GM12878 (cell line): ENCODE measurements around the gene IFITM5. TPM values are rescaled to one million over a fixed set of nuclear protein-coding genes. Genes with fewer than 3 reads are reported as not detected.

Experiments used
- BCL11A ChIP-seq: IDR thresholded peaks from 2 replicates; pipeline ENCODE4 v1.6.1; 2011; ENCODE audit warnings: low read depth, low read length
- BHLHE40 ChIP-seq, 2 experiments: fragments of 450-650 bp in 1 of 2; IDR thresholded peaks; 2 replicates each; pipeline ENCODE4 v1.6.1; 2011 to 2017; ENCODE audit warnings: low read depth in 2 of 2, borderline replicate concordance in 1 of 2, improper control_type of control experiment in 1 of 2, low read length in 1 of 2, mild to moderate bottlenecking in 1 of 2
- BMI1 ChIP-seq: fragments of 450-650 bp; IDR thresholded peaks from 2 replicates; pipeline ENCODE4 v1.6.1; 2016; ENCODE audit warnings: mild to moderate bottlenecking, moderate library complexity, borderline replicate concordance
- CBFB ChIP-seq: IDR thresholded peaks from 2 replicates; pipeline ENCODE4 v1.6.1; 2016; ENCODE audit warnings: antibody characterized with exemption, low read depth
- CHD2 ChIP-seq: IDR thresholded peaks from 2 replicates; pipeline ENCODE4 v1.6.1; 2011; ENCODE audit warnings: low read depth, low read length, improper control_type of control experiment, borderline replicate concordance
- CHD4 ChIP-seq: fragments of 200-600 bp; sonication (generic); IDR thresholded peaks from 2 replicates; pipeline ENCODE4 v1.6.1; 2016; ENCODE audit warnings: mild to moderate bottlenecking
- CREB1 ChIP-seq: IDR thresholded peaks from 2 replicates; pipeline ENCODE4 v1.6.1; 2012; ENCODE audit warnings: low read depth, mild to moderate bottlenecking, inconsistent platforms
- ELK1 ChIP-seq: IDR thresholded peaks from 2 replicates; pipeline ENCODE4 v1.6.1; 2012; ENCODE audit warnings: low read depth, low read length, improper control_type of control experiment
- GATAD2B ChIP-seq: fragments of 450-650 bp; conservative IDR thresholded peaks from 2 replicates; pipeline ENCODE4 v1.6.1; 2017; ENCODE audit warnings: low read depth, mild to moderate bottlenecking, moderate library complexity
- JUND ChIP-seq: IDR thresholded peaks from 2 replicates; pipeline ENCODE4 v1.6.1; 2012; ENCODE audit warnings: low read depth, mild to moderate bottlenecking, low read length, improper control_type of control experiment, moderate library complexity
- LARP7 ChIP-seq: fragments of 450-650 bp; IDR thresholded peaks from 2 replicates; pipeline ENCODE4 v1.6.1; 2017; ENCODE audit warnings: mild to moderate bottlenecking
- MEF2A ChIP-seq: IDR thresholded peaks from 2 replicates; pipeline ENCODE4 v1.6.1; 2011; ENCODE audit warnings: low read depth, mild to moderate bottlenecking, low read length, moderate library complexity; ENCODE audit not compliant: insufficient read depth
- PAX5 ChIP-seq: IDR thresholded peaks from 2 replicates; pipeline ENCODE4 v1.6.1; 2011; ENCODE audit warnings: low read depth, low read length, borderline replicate concordance
- RAD21 ChIP-seq: IDR thresholded peaks from 2 replicates; pipeline ENCODE4 v1.6.1; 2011; ENCODE audit warnings: mild to moderate bottlenecking, low read depth, low read length, moderate library complexity; ENCODE audit not compliant: insufficient read depth
- SMC3 ChIP-seq: IDR thresholded peaks from 2 replicates; pipeline ENCODE4 v1.6.1; 2011; ENCODE audit warnings: low read length, improper control_type of control experiment, borderline replicate concordance
- SREBF2 ChIP-seq: IDR thresholded peaks from 2 replicates; pipeline ENCODE4 v1.6.1; 2012; ENCODE audit warnings: mild to moderate bottlenecking, low read length
- STAT3 ChIP-seq: IDR thresholded peaks from 2 replicates; pipeline ENCODE4 v1.6.1; 2011; ENCODE audit warnings: low read depth, low read length, improper control_type of control experiment
- TARDBP ChIP-seq: IDR thresholded peaks from 2 replicates; pipeline ENCODE4 v1.6.1; 2016; ENCODE audit warnings: borderline replicate concordance
- WRNIP1 ChIP-seq: IDR thresholded peaks from 2 replicates; pipeline ENCODE4 v1.6.1; 2011; ENCODE audit warnings: low read depth, low read length, improper control_type of control experiment, borderline replicate concordance
- ZBED1 ChIP-seq: IDR thresholded peaks from 2 replicates; pipeline ENCODE4 v1.6.1; 2016; ENCODE audit warnings: borderline replicate concordance
- ZNF207 ChIP-seq: fragments of 450-650 bp; IDR thresholded peaks from 2 replicates; pipeline ENCODE4 v1.6.1; 2014; ENCODE audit warnings: antibody characterized with exemption, mild to moderate bottlenecking, borderline replicate concordance
- ZZZ3 ChIP-seq: IDR thresholded peaks from 2 replicates; pipeline ENCODE4 v1.6.1; 2011; ENCODE audit warnings: low read depth; ENCODE audit not compliant: control insufficient read depth, insufficient read length
- polyA plus RNA-seq, 11 experiments: library from polyadenylated mRNA; depleted of rRNA in 4 of 11; unstranded in 6 of 11; stranded (reverse) in 5 of 11; fragments of >200 nt; fragmentation: Nextera tagmentation in 4 of 11; fragmentation: Illumina TruSeq in 1 of 11; extraction: Ambion mirVana in 4 of 11; extraction: Trizol in 1 of 11; gene quantifications; 1 replicate in 1 of 11; 2 replicates in 10 of 11; pipeline versions ENCODE4 v1.2.1 to v1.2.3, GENCODE V29; 2011 to 2016; ENCODE audit warnings: inconsistent platforms in 2 of 11, missing spikeins in 2 of 11, low read depth in 1 of 11
- total RNA-seq, 4 experiments: library from RNA; depleted of rRNA in 3 of 4; stranded (reverse); fragments of >200 nt in 3 of 4; fragmentation: Illumina TruSeq in 1 of 4; extraction: Trizol in 1 of 4; gene quantifications; 2 replicates each; pipeline versions ENCODE4 v1.2.1 to v1.2.3, GENCODE V29; 2013 to 2021
- TF ChIP-seq, protein P1 (sequence below): IDR thresholded peaks from 2 replicates; pipeline ENCODE4 v1.6.1; 2011; ENCODE audit warnings: borderline replicate concordance, low read depth, mild to moderate bottlenecking, moderate library complexity, low read length; ENCODE audit not compliant: insufficient read depth, poor library complexity, severe bottlenecking
- TF ChIP-seq, protein P2 (sequence below): IDR thresholded peaks from 2 replicates; pipeline ENCODE4 v1.6.1; 2012; ENCODE audit warnings: improper control_type of control experiment, low read depth, low read length; ENCODE audit not compliant: insufficient replicate concordance

The IFITM5 gene
- total and polyA plus RNA-seq, 10 of the 15 experiments (the other 5 are each of a cell fraction or from before 2014, with no cell fraction given): not detected

DNA sequence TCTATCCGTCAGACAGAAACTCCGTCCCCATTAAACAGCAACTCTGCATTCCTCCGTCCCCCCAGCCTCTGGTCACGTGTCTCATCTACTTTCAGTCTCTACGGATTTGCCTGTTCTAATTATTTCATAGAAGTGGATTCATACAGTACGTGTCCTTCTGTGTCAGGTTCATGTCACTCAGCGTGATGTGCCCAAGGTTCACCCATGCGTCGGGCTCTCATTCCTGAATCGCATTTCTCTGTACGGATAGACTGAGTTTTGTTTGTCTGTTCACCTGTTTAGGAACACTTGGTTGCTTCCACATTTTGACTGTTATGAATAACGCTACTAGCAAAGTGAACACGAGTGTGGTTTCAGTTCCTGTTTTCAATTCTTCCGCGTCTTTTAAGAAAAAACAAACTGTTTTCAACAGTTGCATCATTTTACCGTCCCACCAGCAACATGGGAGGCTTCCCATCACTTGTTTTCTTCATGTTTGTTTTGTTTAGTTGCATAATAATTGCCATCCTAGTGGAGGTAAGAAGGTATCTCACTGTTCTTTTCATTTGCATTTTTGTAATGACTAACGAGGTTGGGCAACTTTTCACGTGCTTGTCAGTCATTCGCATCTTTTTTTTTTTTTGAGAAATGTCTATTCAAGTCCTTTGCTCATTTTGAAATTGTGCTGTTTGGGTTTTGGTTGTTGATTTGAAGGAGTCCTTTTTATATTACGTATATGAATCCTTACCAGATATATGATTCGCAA, 30.0 kb downstream of the IFITM5 start (continued):
- TF ChIP-seq, protein P1, sequence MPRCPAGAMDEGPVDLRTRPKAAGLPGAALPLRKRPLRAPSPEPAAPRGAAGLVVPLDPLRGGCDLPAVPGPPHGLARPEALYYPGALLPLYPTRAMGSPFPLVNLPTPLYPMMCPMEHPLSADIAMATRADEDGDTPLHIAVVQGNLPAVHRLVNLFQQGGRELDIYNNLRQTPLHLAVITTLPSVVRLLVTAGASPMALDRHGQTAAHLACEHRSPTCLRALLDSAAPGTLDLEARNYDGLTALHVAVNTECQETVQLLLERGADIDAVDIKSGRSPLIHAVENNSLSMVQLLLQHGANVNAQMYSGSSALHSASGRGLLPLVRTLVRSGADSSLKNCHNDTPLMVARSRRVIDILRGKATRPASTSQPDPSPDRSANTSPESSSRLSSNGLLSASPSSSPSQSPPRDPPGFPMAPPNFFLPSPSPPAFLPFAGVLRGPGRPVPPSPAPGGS: no peak
- TF ChIP-seq CHD4: 0 out of 2 replicates have a peak, but pooled peaks have one; percentile 19
- peak; percentile 75; the same call in 1 of the 2 replicates for TF ChIP-seq ZBED1
- peak; percentile 85 for TF ChIP-seq BMI1
- TF ChIP-seq SREBF2: no peak
- TF ChIP-seq ZNF207: peak; percentile 55; the same call in 1 of the 2 replicates
- no peak for TF ChIP-seq SMC3
- TF ChIP-seq CREB1: peak; percentile 64
- TF ChIP-seq GATAD2B: no peak; the same call in 1 of the 2 replicates
- TF ChIP-seq ZZZ3: no peak
- peak; percentile 84 for TF ChIP-seq JUND
- peak; percentile 90 to 94 for TF ChIP-seq BHLHE40 (IDR thresholded peaks at IDR 0.05; ENCODE audit: borderline replicate concordance in 1 of 2, low read depth in 2 of 2, low read length in 1 of 2)
- TF ChIP-seq CBFB: peak; percentile 66
- peak; percentile 94; the same call in 1 of the 2 replicates for TF ChIP-seq STAT3
- TF ChIP-seq ELK1: no peak
- peak; percentile 74; the same call in 1 of the 2 replicates for TF ChIP-seq MEF2A
- no peak for TF ChIP-seq TARDBP
- TF ChIP-seq LARP7: no peak
- TF ChIP-seq RAD21: no peak
- no peak for TF ChIP-seq WRNIP1
- TF ChIP-seq, protein P2, sequence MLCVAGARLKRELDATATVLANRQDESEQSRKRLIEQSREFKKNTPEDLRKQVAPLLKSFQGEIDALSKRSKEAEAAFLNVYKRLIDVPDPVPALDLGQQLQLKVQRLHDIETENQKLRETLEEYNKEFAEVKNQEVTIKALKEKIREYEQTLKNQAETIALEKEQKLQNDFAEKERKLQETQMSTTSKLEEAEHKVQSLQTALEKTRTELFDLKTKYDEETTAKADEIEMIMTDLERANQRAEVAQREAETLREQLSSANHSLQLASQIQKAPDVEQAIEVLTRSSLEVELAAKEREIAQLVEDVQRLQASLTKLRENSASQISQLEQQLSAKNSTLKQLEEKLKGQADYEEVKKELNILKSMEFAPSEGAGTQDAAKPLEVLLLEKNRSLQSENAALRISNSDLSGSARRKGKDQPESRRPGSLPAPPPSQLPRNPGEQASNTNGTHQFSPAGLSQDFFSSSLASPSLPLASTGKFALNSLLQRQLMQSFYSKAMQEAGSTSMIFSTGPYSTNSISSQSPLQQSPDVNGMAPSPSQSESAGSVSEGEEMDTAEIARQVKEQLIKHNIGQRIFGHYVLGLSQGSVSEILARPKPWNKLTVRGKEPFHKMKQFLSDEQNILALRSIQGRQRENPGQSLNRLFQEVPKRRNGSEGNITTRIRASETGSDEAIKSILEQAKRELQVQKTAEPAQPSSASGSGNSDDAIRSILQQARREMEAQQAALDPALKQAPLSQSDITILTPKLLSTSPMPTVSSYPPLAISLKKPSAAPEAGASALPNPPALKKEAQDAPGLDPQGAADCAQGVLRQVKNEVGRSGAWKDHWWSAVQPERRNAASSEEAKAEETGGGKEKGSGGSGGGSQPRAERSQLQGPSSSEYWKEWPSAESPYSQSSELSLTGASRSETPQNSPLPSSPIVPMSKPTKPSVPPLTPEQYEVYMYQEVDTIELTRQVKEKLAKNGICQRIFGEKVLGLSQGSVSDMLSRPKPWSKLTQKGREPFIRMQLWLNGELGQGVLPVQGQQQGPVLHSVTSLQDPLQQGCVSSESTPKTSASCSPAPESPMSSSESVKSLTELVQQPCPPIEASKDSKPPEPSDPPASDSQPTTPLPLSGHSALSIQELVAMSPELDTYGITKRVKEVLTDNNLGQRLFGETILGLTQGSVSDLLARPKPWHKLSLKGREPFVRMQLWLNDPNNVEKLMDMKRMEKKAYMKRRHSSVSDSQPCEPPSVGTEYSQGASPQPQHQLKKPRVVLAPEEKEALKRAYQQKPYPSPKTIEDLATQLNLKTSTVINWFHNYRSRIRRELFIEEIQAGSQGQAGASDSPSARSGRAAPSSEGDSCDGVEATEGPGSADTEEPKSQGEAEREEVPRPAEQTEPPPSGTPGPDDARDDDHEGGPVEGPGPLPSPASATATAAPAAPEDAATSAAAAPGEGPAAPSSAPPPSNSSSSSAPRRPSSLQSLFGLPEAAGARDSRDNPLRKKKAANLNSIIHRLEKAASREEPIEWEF: no peak
- TF ChIP-seq PAX5: peak; percentile 93
- peak; percentile 81; the same call in 1 of the 2 replicates for TF ChIP-seq CHD2
- peak; percentile 94 for TF ChIP-seq BCL11A
